Renal cortical epithelial cell (primary cell): ENCODE results near the gene HOXA11. TPM values are rescaled to one million over a fixed set of nuclear protein-coding genes. Genes with fewer than 3 reads are reported as not detected.
A peak's percentile ranks its signal among the peaks of the same experiment; 100 is the strongest.

Source experiments
- DNase-seq: peaks from one replicate; pipeline ENCODE4 v3.0.0-alpha.2; 2011; ENCODE audit warnings: low read depth
- total RNA-seq: library from RNA; depleted of rRNA; stranded (reverse); fragments of >200 nt; gene quantifications from 2 replicates; pipeline ENCODE4 v1.2.3, GENCODE V29; 2014

The HOXA11 gene
- total RNA-seq, 1 donor from 2014 or later: 5.4 TPM

DNA sequence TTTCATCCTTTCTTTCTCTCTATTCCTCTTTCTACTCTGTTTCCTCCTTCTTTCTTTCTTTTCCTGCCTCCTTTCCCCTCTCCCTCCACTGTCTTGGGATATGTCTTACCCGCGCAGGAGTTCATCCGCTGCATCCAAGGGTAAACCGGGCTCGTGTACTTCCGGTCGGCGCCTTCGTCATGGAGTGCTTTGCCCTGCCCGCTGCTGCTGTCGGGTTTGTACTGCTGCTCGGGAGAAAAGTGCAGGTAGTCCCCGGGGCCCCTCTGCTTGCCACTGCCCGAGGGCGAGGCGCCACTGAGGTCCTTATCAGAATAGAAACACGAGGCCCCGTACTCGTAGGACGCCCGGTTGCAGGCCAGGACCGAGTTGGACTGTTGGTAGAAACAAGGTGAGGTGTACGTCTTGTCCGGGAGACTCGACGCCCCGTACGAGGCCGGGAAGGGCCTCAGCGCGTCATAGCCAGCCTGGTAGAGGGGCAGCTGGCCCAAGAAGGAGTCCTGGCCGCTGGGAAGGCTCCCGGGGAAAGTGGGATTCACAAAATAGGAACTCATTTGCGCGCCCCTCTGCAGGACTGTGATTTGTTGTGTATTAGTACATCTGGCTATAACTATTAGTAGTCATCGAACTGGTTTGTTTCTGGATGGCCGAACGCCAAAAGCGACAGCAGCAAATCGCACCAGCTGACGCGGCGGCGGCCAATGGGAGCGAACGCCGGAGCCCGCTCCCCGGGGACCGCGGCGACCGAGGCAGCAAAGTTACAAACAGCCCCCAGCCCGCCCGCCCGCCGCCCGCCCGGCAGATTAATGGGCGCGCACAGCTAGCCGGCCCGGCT is 37.6 kb downstream of the HOXA11 start, which contains the start of gene HOXA6:
Gene HOXA6 (minus strand): TSS at position 576 of the 832 bp plus-strand sequence. CDS start 25 bp downstream, at position 551.
- no peak for DNase-seq

DNA sequence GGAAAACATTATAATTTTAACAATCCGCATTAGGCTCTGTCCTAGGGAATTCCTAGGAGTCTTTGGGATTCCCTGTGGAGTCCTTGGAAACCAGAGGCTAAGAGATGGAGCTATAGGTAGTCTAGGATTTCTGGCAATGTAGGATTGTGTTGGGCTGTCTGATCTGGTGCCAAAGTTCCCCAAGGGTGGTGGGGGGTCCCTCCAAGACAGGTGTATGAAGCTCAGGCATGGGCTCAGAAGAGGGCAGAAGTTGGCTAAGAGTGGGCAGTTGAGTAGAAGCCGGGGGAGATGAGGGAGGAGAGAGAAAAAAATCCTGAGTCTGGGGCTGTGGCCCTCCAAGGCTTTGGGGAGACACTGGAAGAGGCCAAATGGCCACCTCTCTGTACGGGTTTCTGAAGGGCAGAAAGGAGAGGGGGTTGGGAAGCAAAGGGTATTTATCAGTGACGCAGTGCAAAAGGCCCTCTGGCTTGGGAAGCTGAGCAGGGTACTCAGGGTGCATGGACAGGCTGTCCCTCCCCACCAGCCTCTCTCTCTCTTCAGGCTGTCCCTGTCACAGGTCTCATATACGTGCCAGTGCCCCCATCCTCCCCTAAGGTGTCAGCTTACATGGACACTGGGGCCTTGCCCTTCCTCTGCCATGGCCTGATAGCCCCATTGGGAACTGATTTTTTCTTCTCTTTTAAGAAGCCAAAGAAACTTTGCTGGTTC is 38.4 kb downstream of the HOXA11 start:
- DNase-seq: no peak

DNA sequence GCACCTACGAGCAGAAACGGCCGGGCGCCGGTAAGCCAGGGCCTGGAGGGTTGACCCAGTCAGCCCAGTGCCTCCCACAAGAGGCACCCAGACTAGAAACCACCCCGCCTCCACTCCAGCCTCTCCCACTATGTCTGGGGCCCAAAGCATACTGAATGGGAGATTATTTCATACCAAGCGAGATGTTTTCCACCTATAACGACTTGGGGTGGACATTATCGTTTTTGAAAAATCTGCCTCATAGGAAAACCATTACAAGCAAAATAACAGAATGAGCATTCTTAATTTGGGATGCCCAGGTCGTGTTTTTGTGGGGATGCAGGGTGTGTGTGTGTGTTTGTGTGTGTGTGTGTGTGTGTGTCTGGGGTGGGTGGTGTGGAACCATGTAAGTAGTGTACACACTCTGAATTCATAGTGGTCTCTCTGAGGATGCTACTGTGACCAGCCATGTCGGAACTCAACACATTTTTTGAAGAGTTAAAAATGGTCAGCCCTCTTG is 39.1 kb downstream of the HOXA11 start:
- no peak for DNase-seq

DNA sequence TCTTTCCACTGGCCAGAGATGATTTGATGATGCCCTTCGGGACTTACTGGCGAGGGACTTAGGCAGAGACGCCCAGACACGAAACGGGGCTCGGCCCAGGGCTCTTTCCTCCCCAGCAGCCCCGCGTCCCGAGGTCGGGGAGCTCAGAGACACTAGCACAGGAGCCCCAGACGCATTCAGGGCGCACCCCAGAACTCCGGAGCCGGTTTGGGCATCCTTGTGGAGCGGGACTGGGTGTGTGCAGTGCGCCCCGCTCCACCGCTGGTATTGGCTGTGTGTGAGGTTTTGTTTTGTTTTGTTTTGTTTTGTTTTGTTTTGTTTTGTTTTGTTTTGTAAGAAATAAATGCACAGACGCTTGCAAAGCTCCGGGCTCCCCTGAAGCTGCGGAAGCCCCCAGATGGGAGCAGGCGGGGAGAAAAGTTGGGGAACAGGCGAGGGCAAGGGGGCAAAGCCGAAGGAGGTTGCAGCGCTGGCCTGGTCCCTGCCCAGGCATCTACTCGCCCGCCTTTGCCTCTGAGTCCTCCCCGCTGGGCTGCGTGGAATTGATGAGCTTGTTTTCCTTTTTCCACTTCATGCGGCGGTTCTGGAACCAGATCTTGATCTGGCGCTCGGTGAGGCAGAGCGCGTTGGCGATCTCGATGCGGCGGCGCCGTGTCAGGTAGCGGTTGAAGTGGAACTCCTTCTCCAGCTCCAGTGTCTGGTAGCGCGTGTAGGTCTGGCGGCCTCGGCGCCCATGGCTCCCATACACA is 39.7 kb downstream of the HOXA11 start:
- DNase-seq: no peak

DNA sequence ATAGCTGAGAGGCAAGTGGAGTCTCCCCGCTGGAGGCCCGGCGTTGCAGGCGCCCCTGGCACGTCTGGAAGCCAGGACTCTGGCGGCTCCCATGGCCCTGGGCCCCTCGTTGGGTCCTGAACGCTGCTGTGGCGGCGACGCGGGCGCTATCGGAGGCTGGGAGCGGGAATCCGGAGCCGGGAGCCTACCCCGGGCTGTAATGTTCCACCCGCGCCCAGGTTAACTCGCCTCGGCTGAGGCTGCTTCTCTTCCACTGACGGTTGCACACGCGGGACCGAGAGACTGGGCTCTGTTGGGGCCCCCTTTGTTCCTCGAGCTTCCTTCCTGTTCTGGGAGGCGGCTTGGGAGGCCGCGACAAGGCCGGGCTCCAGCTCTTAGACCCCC is 40.3 kb downstream of the HOXA11 start:
- DNase-seq: no peak

DNA sequence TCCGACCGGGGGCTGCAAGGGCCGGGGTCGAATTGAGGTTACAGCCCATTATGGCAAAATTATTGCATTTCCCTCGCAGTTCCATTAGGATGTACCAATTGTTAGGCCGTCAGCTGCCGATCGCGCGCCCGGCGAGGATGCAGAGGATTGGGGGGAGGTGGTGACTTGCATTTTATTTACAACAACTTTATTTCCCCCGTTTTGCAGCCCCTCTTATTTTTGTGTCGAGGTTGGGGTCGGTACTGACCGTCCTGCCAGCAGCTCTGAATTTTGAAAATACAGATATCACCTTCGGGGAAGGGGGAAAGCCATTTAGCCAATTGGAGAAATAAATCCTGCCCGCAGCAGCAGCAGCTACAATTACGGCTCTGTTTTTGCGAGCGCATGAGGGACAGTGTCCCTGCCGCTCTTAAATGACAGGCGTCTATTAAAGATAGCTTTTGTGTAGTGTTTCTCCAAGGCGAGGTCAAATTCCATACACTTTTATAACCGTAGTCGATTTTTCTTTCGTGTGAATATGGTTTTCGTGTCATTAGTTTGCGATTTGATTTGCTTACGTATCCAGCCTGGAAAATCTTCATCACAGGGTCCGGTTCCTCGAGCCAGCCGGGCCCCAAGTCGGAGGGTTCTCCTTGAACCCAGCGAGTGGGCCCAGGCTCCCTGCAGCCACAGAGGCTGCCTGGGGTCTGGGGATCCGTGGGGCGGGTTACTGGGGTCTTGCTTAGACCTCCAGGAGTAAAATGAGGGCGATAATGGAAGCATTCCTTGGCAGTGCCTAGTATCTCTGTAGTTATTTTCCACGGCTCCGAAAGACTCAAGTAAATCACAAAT is 40.9 kb downstream of the HOXA11 start:
- DNase-seq: no peak

DNA sequence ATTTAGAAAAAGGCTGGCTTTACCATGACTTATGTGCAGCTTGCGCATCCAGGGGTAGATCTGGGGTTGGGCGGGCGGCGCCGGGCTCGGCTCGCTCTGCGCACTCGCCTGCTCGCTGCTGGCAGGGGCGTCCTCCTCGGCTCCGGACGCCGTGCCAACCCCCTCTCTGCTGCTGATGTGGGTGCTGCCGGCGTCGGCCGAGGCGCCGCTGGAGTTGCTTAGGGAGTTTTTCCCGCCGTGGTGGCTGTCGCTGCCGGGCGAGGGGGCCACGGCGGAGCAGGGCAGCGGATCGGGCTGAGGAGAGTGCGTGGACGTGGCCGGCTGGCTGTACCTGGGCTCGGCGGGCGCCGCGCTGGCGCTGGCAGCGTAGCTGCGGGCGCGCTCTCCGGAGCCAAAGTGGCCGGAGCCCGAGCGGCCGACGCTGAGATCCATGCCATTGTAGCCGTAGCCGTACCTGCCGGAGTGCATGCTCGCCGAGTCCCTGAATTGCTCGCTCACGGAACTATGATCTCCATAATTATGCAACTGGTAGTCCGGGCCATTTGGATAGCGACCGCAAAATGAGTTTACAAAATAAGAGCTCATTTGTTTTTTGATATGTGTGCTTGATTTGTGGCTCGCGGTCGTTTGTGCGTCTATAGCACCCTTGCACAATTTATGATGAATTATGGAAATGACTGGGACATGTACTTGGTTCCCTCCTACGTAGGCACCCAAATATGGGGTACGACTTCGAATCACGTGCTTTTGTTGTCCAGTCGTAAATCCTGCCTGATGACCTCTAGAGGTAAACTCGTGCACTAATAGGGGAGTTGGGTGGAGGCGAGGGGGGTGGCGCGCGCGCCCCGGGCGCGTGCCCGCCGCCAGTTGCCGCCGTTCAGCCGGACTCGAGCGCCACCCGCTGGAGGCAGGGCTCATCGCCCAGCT is 41.7 kb downstream of the HOXA11 start, which contains the start of gene HOXA5:
Gene HOXA5 (minus strand): TSS at position 659 of the 927 bp plus-strand sequence. CDS start 74 bp downstream, at position 585.
- DNase-seq: peak; percentile 98

DNA sequence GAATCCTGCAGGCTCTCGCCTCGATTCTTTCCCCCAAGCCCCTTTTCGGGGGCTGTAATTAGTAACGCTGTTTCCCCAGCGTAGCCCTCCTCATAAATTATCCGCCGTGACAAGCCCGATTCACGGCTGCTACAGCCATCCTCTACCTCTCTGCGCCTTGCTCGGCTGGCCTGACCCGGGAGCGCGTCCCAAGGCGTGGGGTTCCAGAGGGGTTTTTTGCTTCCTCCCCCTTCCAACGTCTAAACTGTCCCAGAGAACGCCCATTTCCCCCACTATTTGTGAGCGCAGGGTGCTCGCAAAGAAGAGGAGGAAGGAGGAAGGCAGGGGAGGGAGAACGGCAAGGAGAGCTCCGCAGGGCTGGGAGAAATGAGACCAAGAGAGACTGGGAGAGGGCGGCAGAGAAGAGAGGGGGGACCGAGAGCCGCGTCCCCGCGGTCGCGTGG is 42.4 kb downstream of the HOXA11 start:
- DNase-seq: no peak

DNA sequence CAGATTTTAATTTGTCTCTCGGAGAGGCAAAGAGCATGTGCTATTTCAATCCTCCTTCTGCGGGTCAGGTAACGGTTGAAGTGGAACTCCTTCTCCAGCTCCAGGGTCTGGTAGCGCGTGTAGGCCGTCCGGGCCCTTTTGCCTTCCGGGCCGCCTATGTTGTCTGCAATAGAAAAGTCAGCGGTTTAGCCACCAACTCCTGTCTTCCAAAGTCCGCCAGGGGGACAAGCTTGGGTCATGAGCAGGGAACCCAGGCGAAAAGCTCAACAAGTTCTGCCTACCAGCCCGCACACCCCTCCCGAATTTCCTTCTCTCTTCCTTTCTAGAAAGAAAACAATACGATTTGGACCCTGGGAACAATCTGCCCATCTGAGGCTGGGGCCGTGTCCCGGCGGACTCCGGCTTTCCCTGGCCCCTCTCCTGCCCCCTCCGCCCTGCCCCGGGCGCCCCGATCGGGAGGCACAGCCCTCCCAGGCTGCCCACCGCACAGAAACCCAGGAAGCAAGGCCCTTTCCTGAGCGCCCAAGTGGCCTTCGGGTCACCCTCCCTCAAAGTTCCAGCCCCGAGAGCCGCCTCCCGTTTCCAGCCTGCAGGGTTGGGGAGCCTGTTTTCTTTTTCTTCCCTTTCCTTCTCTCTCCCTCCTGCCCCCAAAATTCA is 43.0 kb downstream of the HOXA11 start:
- DNase-seq: no peak

DNA sequence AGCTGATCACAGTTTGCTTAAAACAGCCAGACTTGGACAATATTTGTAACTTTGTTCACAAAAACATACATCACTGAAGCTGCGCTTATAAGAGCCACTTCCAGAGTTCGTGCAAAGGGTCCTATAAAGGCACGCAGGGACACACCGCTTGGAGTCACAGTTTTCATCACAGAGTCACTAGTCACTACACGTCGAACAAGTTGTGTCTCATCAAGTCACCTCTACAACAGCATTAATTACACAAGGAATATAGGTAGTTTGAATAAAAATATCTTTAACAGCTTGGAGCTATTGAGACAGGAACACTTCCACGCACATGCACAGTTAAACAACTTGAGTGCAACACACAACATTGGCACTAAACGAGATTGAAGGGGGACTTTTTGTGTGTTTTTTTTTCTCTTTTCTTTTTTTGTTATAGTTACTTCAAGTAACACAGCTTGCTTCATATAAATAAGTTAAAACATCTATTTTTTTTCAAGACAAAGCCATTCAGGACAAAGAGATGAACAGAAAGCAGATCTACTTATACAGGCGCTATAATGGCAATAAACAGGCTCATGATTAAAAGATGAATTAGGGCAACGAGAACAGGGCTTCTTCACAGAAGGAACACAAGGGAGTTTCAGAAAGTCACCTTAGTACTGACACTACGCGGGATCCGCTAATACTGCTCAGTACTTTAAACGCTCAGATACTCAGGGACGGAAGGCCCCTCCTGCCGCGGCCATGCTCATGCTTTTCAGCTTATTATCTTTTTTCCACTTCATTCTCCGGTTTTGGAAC is 43.7 kb downstream of the HOXA11 start:
- DNase-seq: no peak

DNA sequence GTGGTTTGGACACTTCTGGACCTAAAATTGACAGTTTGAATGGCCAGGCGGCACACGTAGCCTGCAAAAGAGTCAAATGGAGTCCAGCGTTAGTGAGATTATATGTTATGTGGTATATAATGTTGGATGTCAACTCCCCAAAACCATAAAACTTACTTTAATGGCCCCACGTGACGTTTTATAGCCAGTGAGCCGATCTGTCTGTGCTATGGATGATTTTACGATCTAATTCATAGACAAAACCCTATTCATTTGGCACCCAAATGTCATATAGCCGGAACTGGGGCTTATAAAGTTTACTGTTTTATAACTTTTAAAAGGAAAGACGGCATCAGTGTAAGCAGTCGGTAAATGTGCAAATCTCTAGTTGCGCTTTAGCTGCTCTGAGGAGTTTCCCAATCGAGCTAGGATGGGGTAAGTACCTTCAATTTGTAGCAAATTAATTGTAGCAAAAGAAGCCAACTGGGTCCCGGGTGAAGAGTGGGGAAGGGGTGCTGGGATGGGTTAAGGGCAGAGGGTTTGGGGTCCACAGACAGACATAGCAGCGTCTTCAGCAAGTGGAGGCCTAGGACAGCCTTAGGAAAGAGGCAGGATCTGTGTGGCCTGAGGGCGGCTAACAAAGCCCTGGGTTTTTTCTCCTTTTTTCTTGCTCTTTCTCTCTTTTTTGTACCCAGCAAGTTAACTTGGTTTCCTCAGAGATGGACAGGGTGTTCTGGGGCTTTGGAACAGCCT is 44.7 kb downstream of the HOXA11 start:
- DNase-seq: no peak

DNA sequence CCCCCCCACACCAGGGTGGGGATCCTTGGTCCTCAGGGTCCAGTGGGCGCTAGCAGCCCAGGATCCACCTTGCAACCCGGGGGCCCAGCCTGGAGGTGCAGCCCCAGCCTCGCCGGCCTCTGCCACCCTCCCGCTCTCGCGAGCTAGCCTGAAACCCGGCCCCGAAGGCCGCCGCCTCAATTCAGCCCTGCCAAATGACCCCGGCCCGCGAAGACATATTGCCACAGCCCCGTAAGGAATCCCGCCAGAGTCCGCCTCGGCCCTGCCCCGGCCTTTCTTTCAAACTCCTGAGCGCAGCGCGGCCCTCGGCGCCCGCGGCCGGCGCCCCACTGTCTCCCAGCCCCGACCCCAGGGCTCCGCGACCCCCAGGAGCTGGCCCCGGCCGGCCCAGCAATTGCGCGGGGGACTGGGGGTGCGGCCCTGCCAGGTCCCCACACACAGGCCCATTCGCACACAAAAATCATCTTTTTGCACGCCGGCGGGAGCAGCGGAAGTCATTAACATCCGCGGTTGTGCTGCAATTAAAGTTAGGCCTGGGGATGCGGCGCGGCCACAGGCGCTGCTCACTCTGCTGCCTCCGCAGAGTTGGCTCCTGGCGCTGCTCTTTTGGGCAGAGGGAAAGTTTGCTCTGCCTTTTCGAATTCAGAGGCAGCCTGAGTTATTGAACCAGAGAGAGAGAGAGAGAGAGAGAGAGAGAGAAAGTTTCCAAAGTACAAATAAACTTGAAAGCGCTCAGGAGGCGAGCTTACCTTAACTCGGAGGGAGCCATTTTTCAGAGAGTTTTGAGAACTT is 45.5 kb downstream of the HOXA11 start:
- DNase-seq: no peak

DNA sequence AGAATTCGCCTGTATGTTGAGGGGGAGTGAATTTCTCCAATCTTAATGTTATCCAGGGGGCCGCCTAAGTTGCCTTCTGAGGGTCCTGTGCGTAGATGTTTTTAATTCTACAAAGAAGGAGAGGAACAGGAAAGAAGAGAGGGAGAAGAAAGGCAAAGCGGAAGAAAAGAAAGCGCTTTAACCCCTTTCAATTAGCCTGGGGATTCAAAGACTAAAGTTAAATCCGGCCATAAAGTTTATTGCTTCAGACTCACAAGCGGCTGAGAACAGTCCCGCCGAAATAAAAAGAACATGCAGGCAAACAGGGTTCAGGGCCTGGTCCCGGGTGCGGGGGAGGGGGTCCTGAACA is 46.1 kb downstream of the HOXA11 start:
- no peak for DNase-seq

DNA sequence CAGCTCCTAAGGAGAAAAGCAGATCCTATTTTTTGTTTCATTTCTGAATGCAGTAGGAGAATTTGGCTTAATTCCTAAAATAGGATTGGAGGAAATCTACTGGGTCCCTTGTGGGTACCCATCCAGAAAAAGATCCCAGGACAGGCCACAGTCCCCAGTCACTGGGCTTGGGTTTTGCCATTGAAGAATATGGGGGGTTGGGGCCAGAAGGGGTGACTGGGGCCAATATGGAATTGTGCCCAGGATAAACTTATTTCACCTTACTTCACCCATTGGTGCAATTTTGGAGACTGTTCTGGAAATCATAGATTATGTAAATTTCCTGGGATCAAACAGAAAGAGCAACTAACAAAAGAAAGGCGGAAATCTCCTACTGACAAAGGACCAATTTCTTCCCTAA is 46.6 kb downstream of the HOXA11 start:
- no peak for DNase-seq

DNA sequence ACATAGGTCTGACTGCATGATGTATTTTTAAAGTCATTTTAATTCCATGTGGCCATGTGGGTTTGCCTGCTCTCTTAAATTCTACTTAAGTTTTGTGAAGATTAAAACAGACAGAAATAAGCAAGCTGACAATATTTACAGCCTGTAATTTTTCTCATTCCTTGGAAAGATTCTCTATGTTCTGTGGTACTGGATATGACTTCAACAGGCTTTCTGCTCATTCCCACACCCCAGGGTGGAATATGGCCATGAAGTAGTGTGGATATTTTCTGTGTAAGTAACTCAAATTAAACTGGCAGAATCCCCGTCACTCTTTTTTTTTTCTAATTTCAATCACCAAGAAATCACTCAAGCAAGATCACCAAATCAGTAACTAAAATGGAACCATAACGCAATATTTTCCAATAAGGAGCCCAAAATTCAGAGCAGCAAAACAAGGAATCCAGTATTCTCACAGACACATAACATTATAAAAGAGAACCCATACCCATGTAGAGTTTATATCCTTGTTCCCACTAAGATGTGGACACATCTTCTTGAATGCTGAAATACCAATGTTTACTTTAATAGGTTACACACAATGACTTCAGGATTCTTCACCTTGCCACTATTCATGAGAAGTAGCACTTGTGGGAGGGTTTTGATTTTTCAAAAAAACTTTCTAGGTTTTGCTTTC is 47.3 kb downstream of the HOXA11 start:
- peak; percentile 92 for DNase-seq

DNA sequence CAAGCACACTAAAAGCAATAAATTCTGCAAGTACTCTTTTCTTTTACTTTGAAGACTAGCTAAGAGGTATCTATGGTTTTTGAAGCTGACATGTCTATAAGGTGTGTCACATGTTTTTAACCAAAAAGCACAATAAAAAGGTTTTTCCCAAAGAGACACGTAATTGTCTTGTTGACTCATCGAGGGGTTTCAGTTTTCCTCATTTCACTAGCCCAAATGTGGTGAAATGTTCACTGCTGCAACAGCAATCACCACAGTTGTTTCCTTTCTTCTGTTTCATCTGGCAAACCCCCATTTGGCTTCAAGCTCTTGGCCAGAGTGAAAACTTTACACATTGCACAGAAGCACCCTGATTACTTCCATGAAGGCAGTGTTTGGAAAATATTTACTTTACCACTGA is 50.6 kb downstream of the HOXA11 start:
- peak; percentile 94 for DNase-seq
